B cell (primary cell): ENCODE data around the gene PAXIP1. TPM values are rescaled to one million over a fixed set of nuclear protein-coding genes. Genes with fewer than 3 reads are reported as not detected.

Source experiments
- ATAC-seq: fragments of 200-7000 bp; cut with Tn5 transposase; one replicate; pipeline ENCODE4 v1.10.0; 2021; ENCODE audit warnings: low read depth, mild to moderate bottlenecking, moderate number of reproducible peaks, moderate library complexity
- CTCF ChIA-PET: fragments of 350-600 bp; sonication (Branson Sonifier 250); formaldehyde crosslinking; loops from one replicate; lab custom pipeline; 2021; ENCODE audit warnings: antibody characterized with exemption, inconsistent platforms; lab: Charles Lee
- POLR2A ChIA-PET: fragments of 350-600 bp; sonication (Branson Sonifier 250); formaldehyde crosslinking; loops from one replicate; lab custom pipeline; 2021; ENCODE audit warnings: antibody characterized with exemption; lab: Charles Lee
- DNase-seq: peaks from one replicate; pipeline ENCODE4 v3.0.0; 2013
- H2AFZ ChIP-seq: 2 replicates; pipeline ENCODE4 v1.6.1; 2012; ENCODE audit warnings: mild to moderate bottlenecking, low read depth, low read length; ENCODE audit not compliant: insufficient read depth, poor library complexity, severe bottlenecking
- H3K27ac ChIP-seq, 2 donors: 1 replicate in 1 of 2; 2 replicates in 1 of 2; pipeline ENCODE4 v1.5.1; 2012 to 2013; ENCODE audit warnings: low read length in 2 of 2, mild to moderate bottlenecking in 2 of 2, moderate library complexity in 1 of 2
- H3K27me3 ChIP-seq, 4 experiments: fragments of 200-600 bp in 1 of 4; sonication (generic) in 1 of 4; replicated peaks in 1 of 4; 1 replicate in 2 of 4; 2 replicates in 2 of 4; pipeline versions ENCODE4 v1.6.1 to v1.7.0; 2013 to 2016; ENCODE audit warnings: low read length in 3 of 4, mild to moderate bottlenecking in 2 of 4, mixed read lengths in 1 of 4, moderate library complexity in 1 of 4; ENCODE audit not compliant: insufficient read depth in 4 of 4, control insufficient read depth in 3 of 4; ENCODE audit errors: control extremely low read depth in 1 of 4
- H3K36me3 ChIP-seq, 2 experiments: replicated peaks in 1 of 2; 1 replicate in 1 of 2; 2 replicates in 1 of 2; pipeline versions ENCODE4 v1.6.1 to v1.7.1; 2013; ENCODE audit warnings: low read length in 1 of 2; ENCODE audit not compliant: insufficient read depth in 2 of 2, control insufficient read depth in 1 of 2; ENCODE audit errors: control extremely low read depth in 1 of 2, extremely low read depth in 1 of 2
- H3K4me1 ChIP-seq, 2 donors: fragments of 200-600 bp in 1 of 2; sonication (generic) in 1 of 2; 1 replicate in 1 of 2; 2 replicates in 1 of 2; pipeline versions ENCODE4 v1.5.1 to v1.6.1; 2013 to 2017; ENCODE audit warnings: low read length in 2 of 2; ENCODE audit not compliant: control insufficient read depth in 2 of 2, insufficient read depth in 2 of 2
- H3K4me2 ChIP-seq: replicated peaks from 2 replicates; pipeline ENCODE3; 2012; ENCODE audit warnings: mild to moderate bottlenecking, low read depth, low read length; ENCODE audit not compliant: poor library complexity, severe bottlenecking
- H3K4me3 ChIP-seq, 5 experiments: fragments of 200-600 bp in 1 of 5; sonication (generic) in 1 of 5; 1 replicate in 3 of 5; 2 replicates in 2 of 5; pipeline versions ENCODE4 v1.5.1 to v1.7.0; 2011 to 2016; ENCODE audit warnings: low read length in 4 of 5, mild to moderate bottlenecking in 4 of 5, low read depth in 2 of 5, control low read depth in 1 of 5, moderate library complexity in 1 of 5; ENCODE audit not compliant: insufficient read depth in 1 of 5; ENCODE audit errors: control extremely low read depth in 1 of 5, extremely low read depth in 1 of 5
- H3K79me2 ChIP-seq: fragments of 200-600 bp; sonication (generic); one replicate; pipeline ENCODE4 v1.6.0; 2016; ENCODE audit warnings: low read length; ENCODE audit not compliant: control insufficient read depth, insufficient read depth
- H3K9ac ChIP-seq: fragments of 200-600 bp; sonication (generic); 2 replicates; pipeline ENCODE4 v1.6.1; 2017; ENCODE audit warnings: mild to moderate bottlenecking, low read length, moderate library complexity
- H3K9me3 ChIP-seq, 3 donors: one replicate each; pipeline versions ENCODE4 v1.6.1 to v1.7.1; 2013; ENCODE audit warnings: low read length in 2 of 3; ENCODE audit not compliant: control insufficient read depth in 2 of 3, insufficient read depth in 1 of 3; ENCODE audit errors: control extremely low read depth in 1 of 3
- H4K20me1 ChIP-seq: 2 replicates; pipeline ENCODE4 v1.6.0; 2012; ENCODE audit warnings: mild to moderate bottlenecking, low read length; ENCODE audit not compliant: insufficient read depth, control insufficient read depth, poor library complexity, severe bottlenecking
- H3K27ac Mint-ChIP-seq: one replicate; pipeline ENCODE4 v1.8.0; 2021; ENCODE audit warnings: mixed read lengths
- H3K27me3 Mint-ChIP-seq: one replicate; pipeline ENCODE4 v1.8.0; 2021; ENCODE audit warnings: mixed read lengths
- H3K4me1 Mint-ChIP-seq: one replicate; pipeline ENCODE4 v1.8.0; 2021; ENCODE audit warnings: mixed read lengths
- H3K4me3 Mint-ChIP-seq: one replicate; pipeline ENCODE4 v1.8.0; 2021; ENCODE audit warnings: mixed read lengths
- H3K9me3 Mint-ChIP-seq: one replicate; pipeline ENCODE4 v1.8.0; 2022; ENCODE audit warnings: mixed read lengths; ENCODE audit not compliant: insufficient read depth
- CTCF ChIP-seq: fragments of 200-600 bp; IDR thresholded peaks from one replicate; pipeline ENCODE4 v1.8.0; 2022; ENCODE audit warnings: antibody characterized with exemption, mild to moderate bottlenecking
- EZH2 ChIP-seq: IDR thresholded peaks from 2 replicates; pipeline ENCODE4 v1.6.1; 2012; ENCODE audit warnings: borderline replicate concordance, low read depth, mild to moderate bottlenecking, moderate library complexity, low read length; ENCODE audit not compliant: insufficient read depth, poor library complexity, severe bottlenecking
- WGBS: methylation state at CpG from one replicate; pipeline ENCODE4 v1.1.5; 2013; ENCODE audit warnings: missing lambda C conversion rate; ENCODE audit not compliant: insufficient coverage; 5-methylcytosine and 5-hydroxymethylcytosine counted together
- intact Hi-C: fragments of 100-400 bp; cut with micrococcal nuclease; formaldehyde crosslinking; loops from one replicate; pipeline ENCODE4 v1.10.0; 2022
- polyA plus RNA-seq: library from polyadenylated mRNA; depleted of rRNA; stranded (reverse); fragments of >200 nt; gene quantifications from 2 replicates; pipeline ENCODE4 v1.2.3, GENCODE V29; 2012
- total RNA-seq, 2 donors: library from RNA; stranded (reverse); fragments of 120-200 nt in 1 of 2; gene quantifications; 1 replicate in 1 of 2; 2 replicates in 1 of 2; pipeline versions ENCODE4 v1.2.3 to v1.2.4, GENCODE V29; 2013 to 2022

PAXIP1 gene
- total and polyA plus RNA-seq, 2 donors (not counting 1 experiment from before 2014, with no cell fraction given), result 9.2 to 18.5 TPM

GRCh38 chr7:154899862-154900261 is 103.1 kb downstream of the PAXIP1 start:
- no peak overlapping the region for H3K27ac Mint-ChIP-seq
- WGBS, result 69% methylated on average over 3 of the region's 5 CpGs
- Histone ChIP-seq H2AFZ (no peak overlapping the region), H3K27ac (no peak overlapping the region), H3K36me3 (no peaks in the 10 kb centered on the region), H3K4me2 (no peak overlapping the region), H3K9ac (no peak overlapping the region), H4K20me1 (no peaks in the 10 kb centered on the region), H3K4me1 (no peaks in the 10 kb centered on the region), H3K4me3 (no peak overlapping the region), H3K27me3 (peaks cover 0 to 3% (median 0%) of the 10 kb centered on the region in 4 experiments), H3K79me2 (no peaks in the 10 kb centered on the region), H3K9me3 (no peaks in the 10 kb centered on the region)
- TF ChIP-seq CTCF (no peak), EZH2 (no peak)
- no peaks in the 10 kb centered on the region for H3K4me1 Mint-ChIP-seq
- intact Hi-C loops, result no loop called here
- ATAC-seq (no peak), DNase-seq (no peak)
- CTCF ChIA-PET, result interaction anchor here (3.9 kb wide), 1 partner anchor 14 kb away, joined by 16 read pairs; no protein-coding TSS in a partner anchor
- no peaks in the 10 kb centered on the region for H3K9me3 Mint-ChIP-seq
- POLR2A ChIA-PET, result no interaction called here
- peaks cover 7% of the 10 kb centered on the region for H3K27me3 Mint-ChIP-seq
- H3K4me3 Mint-ChIP-seq, result no peak overlapping the region

GRCh38 chr7:154898973-154899855 is 103.7 kb downstream of the PAXIP1 start:
- ChIA-PET CTCF (interaction anchor here (1.0 kb wide), 1 partner anchor 15 kb away, joined by 3 read pairs; no protein-coding TSS in a partner anchor), POLR2A (no interaction called here)
- Histone ChIP-seq H3K27ac (no peak overlapping the region), H3K4me3 (no peak overlapping the region), H3K9ac (no peak overlapping the region), H3K79me2 (no peaks in the 10 kb centered on the region), H3K4me1 (no peaks in the 10 kb centered on the region), H3K36me3 (no peaks in the 10 kb centered on the region), H3K9me3 (no peaks in the 10 kb centered on the region), H3K4me2 (no peak overlapping the region), H3K27me3 (peaks cover 0 to 3% (median 0%) of the 10 kb centered on the region in 4 experiments), H4K20me1 (no peaks in the 10 kb centered on the region), H2AFZ (no peak overlapping the region)
- 91% methylated on average over 24 of the region's 24 CpGs for WGBS
- no peaks in the 10 kb centered on the region for H3K4me1 Mint-ChIP-seq
- H3K4me3 Mint-ChIP-seq, result no peak overlapping the region
- no peak for ATAC-seq
- TF ChIP-seq CTCF (no peak), EZH2 (no peak)
- no peak overlapping the region for H3K27ac Mint-ChIP-seq
- intact Hi-C loops, result no loop called here
- DNase-seq, result no peak
- H3K27me3 Mint-ChIP-seq, result peaks cover 4% of the 10 kb centered on the region
- no peaks in the 10 kb centered on the region for H3K9me3 Mint-ChIP-seq
